Breast epithelium (tissue), 4 donors: ENCODE measurements around the gene PPP1R37. TPM values are rescaled to one million over a fixed set of nuclear protein-coding genes. Genes with fewer than 3 reads are reported as not detected.

Source experiments
- DNase-seq, 2 donors: peaks; one replicate each; pipeline ENCODE4 v3.0.0-alpha.2; 2019; ENCODE audit warnings: low spot score in 2 of 2
- H3K27ac ChIP-seq, 2 donors: fragments of 200-600 bp; sonication (generic) in 1 of 2; one replicate each; pipeline ENCODE4 v1.5.1; 2016 to 2019; ENCODE audit warnings: mild to moderate bottlenecking in 1 of 2
- H3K27me3 ChIP-seq, 2 donors: fragments of 200-600 bp; sonication (generic) in 1 of 2; one replicate each; pipeline versions ENCODE4 v1.5.1 to v1.6.0; 2017 to 2019; ENCODE audit warnings: control low read depth in 1 of 2, mild to moderate bottlenecking in 1 of 2
- H3K36me3 ChIP-seq: fragments of 200-600 bp; one replicate; pipeline ENCODE4 v1.5.1; 2019
- H3K4me1 ChIP-seq, 2 donors: fragments of 200-600 bp; sonication (generic); one replicate each; pipeline ENCODE4 v1.5.1; 2016 to 2019; ENCODE audit warnings: control low read depth in 1 of 2
- H3K4me3 ChIP-seq, 3 donors: fragments of 200-600 bp; sonication (generic); 1 replicate in 2 of 3; 2 replicates in 1 of 3; pipeline ENCODE4 v1.5.1; 2016 to 2019; ENCODE audit warnings: mild to moderate bottlenecking in 3 of 3, moderate library complexity in 2 of 3
- H3K9me3 ChIP-seq, 2 donors: fragments of 200-600 bp; sonication (generic) in 1 of 2; one replicate each; pipeline ENCODE4 v1.5.1; 2016 to 2019; ENCODE audit warnings: control low read depth in 1 of 2
- POLR2A ChIP-seq: fragments of 450-650 bp; IDR thresholded peaks from one replicate; pipeline ENCODE4 v1.6.1; 2016; ENCODE audit warnings: antibody characterized with exemption, mild to moderate bottlenecking, moderate library complexity
- POLR2AphosphoS5 ChIP-seq, 3 donors: sonication (generic); formaldehyde crosslinking; IDR thresholded peaks; one replicate each; pipeline ENCODE4 v1.6.1; 2017; ENCODE audit warnings: antibody characterized with exemption in 3 of 3
- intact Hi-C: fragments of 100-400 bp; cut with DNase I; formaldehyde crosslinking; loops from one replicate; pipeline ENCODE4 v1.15.1; 2023; ENCODE audit warnings: low total_unique reads
- total RNA-seq, 3 donors: library from RNA; depleted of rRNA; stranded (reverse); fragments of >200 nt; gene quantifications; one replicate each; pipeline ENCODE4 v1.1.0, GENCODE V29; 2016
- TF ChIP-seq, protein P1 (sequence below), 3 donors: fragments of 450-650 bp; IDR thresholded peaks; one replicate each; pipeline ENCODE4 v1.5.1; 2016 to 2017; ENCODE audit warnings: antibody characterized with exemption in 3 of 3, mild to moderate bottlenecking in 3 of 3, moderate library complexity in 3 of 3

Gene PPP1R37
- total RNA-seq, 3 donors from 2014 or later, result 18.6 to 50.8 (median 33.8) TPM

DNA sequence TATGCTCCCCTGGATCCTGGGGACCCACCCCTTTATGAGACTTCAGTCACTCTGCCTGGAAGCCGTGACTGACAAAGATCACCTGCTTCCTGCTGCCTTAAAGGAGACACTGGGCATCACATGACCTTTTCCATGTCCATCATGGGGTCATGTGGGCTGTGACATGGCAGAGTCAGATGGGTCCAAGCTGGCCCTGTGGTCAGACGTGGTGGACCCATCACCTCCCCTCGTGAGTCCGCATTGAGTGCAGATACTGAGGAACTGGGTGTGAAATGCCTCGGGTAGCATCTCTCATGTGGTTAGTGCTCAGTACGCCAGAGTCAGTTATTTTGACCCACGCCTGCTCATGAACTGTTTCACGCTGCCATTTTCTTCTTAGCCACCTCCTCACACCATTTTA is 40.7 kb downstream of the PPP1R37 start:
- no peak for DNase-seq

DNA sequence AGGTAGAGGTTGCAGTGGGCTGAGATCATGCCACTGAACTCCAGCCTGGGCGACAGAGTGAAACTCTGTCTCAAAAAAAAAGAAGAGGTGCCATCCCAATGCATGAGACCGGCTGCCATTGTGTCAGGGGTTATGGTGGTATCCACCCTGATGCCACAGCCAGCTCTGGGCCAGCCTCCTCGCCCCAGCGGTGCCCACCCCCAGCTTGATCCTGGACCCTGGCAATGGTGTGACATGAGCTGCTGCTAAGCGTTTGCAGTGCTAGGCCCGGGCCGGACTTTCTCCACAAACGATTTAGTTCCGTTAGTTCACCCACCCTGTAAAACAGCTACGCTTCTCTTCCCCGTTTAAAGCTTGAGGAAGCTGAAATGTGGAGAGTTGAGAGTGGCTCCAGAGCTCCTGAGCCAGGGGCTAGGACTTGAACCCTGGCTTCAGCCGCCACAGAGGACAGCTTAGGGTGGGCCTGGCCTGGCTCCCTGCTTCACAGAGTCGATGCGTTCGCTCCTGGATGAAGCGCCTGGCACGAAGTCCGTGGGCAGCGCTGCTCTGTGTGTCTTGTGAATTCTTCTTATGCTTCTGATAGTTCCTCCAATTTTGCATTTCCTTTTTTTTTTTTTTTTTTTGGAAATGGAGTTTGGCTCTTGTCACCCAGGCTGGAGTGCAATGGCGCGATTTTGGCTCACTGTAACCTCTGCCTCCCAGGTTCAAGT is 42.4 kb downstream of the PPP1R37 start:
- DNase-seq, result no peak
- TF ChIP-seq, protein P1, sequence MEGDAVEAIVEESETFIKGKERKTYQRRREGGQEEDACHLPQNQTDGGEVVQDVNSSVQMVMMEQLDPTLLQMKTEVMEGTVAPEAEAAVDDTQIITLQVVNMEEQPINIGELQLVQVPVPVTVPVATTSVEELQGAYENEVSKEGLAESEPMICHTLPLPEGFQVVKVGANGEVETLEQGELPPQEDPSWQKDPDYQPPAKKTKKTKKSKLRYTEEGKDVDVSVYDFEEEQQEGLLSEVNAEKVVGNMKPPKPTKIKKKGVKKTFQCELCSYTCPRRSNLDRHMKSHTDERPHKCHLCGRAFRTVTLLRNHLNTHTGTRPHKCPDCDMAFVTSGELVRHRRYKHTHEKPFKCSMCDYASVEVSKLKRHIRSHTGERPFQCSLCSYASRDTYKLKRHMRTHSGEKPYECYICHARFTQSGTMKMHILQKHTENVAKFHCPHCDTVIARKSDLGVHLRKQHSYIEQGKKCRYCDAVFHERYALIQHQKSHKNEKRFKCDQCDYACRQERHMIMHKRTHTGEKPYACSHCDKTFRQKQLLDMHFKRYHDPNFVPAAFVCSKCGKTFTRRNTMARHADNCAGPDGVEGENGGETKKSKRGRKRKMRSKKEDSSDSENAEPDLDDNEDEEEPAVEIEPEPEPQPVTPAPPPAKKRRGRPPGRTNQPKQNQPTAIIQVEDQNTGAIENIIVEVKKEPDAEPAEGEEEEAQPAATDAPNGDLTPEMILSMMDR (IDR thresholded peaks at IDR 0.05), result no peak
- no peak for TF ChIP-seq POLR2AphosphoS5 (IDR thresholded peaks at IDR 0.05)
- TF ChIP-seq POLR2A, result no peak
- Histone ChIP-seq H3K36me3 (no peaks in the 10 kb centered on the region), H3K27me3 (no peaks in the 10 kb centered on the region), H3K4me1 (no peaks in the 10 kb centered on the region), H3K4me3 (no peak overlapping the region), H3K27ac (no peak overlapping the region), H3K9me3 (no peaks in the 10 kb centered on the region)
- intact Hi-C loops, result no loop called here

More for the DNA sequence above, 40.7 kb downstream of the PPP1R37 start:
- Histone ChIP-seq H3K36me3 (no peaks in the 10 kb centered on the region), H3K9me3 (no peaks in the 10 kb centered on the region), H3K4me1 (no peaks in the 10 kb centered on the region), H3K27ac (no peak overlapping the region), H3K27me3 (no peaks in the 10 kb centered on the region), H3K4me3 (no peak overlapping the region)
- no peak for TF ChIP-seq POLR2A
- TF ChIP-seq, protein P1 (IDR thresholded peaks at IDR 0.05), result no peak
- intact Hi-C loops, result no loop called here

DNA sequence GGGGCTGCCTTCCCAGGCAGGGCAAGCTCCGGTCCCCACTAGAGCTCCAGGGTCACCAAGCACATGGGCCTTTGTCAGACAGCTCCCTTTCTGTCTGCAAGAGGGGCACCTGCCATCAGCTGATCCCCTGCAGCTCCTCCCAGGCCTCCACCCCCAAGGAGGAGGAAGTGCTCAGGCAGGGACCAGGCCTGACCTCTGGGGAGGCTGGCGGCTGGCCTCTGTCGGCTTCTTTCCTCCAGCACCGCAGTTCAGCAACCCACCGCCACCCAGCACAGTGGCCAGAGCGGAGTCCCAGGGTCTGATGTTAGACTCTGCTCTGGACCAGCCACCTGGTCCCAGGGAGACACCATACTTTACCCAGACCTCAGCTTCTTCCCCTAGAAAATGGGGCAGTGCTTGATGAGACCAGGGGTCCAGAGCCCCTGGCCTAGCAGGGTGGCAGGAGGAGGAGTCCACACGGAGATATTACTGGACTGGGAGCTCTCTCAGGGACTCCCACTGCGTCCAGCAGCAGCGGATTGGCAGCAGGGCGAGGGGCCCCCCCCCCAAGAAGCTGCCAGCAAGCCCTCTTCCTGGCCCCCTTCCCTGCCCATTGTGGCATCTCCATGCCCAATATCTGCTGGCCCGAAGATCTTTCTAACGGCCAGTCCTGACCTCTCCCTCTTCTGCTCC is 43.7 kb downstream of the PPP1R37 start:
- Histone ChIP-seq H3K4me3 (no peak overlapping the region), H3K27ac (peak overlapping the region in 1 of 2 donors; percentile 32), H3K9me3 (no peaks in the 10 kb centered on the region), H3K36me3 (no peaks in the 10 kb centered on the region), H3K4me1 (no peaks in the 10 kb centered on the region), H3K27me3 (no peaks in the 10 kb centered on the region)
- DNase-seq, result no peak
- no peak for TF ChIP-seq POLR2AphosphoS5 (IDR thresholded peaks at IDR 0.05)
- TF ChIP-seq, protein P1 (IDR thresholded peaks at IDR 0.05), result no peak
- TF ChIP-seq POLR2A, result no peak
- intact Hi-C loops, result no loop called here

DNA sequence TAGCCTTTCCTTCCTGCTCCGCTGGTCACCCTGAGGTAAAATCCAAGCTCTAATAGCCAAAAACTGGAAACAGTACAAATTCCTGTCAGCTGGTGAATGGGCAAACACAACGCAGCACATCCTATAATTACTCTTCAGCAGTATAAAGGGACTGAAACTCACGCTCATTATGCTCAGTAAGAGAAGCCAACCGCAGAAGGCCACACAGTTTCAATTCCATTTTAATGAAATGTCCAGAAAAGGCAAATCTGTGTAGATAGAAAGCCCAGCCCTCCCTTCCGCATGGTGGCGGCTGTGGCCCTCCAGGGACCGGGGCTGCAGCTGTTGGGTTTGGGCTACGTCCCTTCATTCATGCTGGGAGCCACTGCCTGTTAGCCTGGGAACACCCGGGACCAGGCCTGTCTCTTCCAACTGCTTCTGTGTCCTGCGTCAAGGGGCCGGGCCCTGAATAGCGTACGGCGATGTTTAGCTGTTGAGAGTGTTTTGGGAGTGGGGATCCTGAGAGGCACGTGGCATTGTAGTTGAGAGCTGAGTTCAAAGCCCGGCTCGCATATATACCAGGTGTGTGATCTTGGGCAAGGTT is 44.3 kb downstream of the PPP1R37 start:
- TF ChIP-seq POLR2AphosphoS5 (IDR thresholded peaks at IDR 0.05), result no peak
- TF ChIP-seq POLR2A, result no peak
- TF ChIP-seq, protein P1 (IDR thresholded peaks at IDR 0.05), result no peak
- no peaks in the 10 kb centered on the region for H3K4me1 ChIP-seq
- H3K27ac ChIP-seq, result no peak overlapping the region
- H3K36me3 ChIP-seq, result no peaks in the 10 kb centered on the region
- no peaks in the 10 kb centered on the region for H3K27me3 ChIP-seq
- H3K4me3 ChIP-seq, result no peak overlapping the region
- intact Hi-C loops, result no loop called here
- no peaks in the 10 kb centered on the region for H3K9me3 ChIP-seq
- DNase-seq, result no peak

DNA sequence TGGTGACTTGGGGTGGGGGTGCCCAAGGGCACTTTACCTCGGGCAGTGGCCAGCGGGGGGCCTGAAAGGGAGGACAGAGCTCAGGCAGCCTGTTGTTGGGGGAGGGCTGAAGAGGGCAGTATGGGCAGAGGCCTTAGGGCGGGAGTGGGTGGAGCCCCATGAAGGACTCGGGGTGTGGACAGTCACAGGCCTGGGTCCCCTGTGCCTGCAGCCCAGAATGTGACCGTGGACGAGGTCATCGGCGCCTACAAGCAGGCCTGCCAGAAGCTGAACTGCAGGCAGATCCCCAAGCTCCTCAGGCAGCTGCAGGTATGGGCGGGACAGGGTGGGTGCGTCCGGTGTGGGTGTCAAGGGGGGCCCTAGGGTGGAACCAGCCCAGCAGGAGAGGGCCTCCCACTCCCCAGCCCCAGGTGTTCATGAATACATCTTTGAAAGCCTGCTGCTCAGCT is 45.3 kb downstream of the PPP1R37 start:
- no peak for DNase-seq
- H3K4me3 ChIP-seq, result no peak overlapping the region
- no peak overlapping the region for H3K27ac ChIP-seq
- no peaks in the 10 kb centered on the region for H3K4me1 ChIP-seq
- H3K9me3 ChIP-seq, result no peaks in the 10 kb centered on the region
- no peaks in the 10 kb centered on the region for H3K27me3 ChIP-seq
- intact Hi-C loops, result no loop called here
- no peaks in the 10 kb centered on the region for H3K36me3 ChIP-seq
- TF ChIP-seq POLR2A, result no peak
- TF ChIP-seq, protein P1 (IDR thresholded peaks at IDR 0.05), result no peak
- TF ChIP-seq POLR2AphosphoS5 (IDR thresholded peaks at IDR 0.05), result no peak
